Measurements from ENCODE around the gene FRMD5. TPM values are rescaled to one million over a fixed set of nuclear protein-coding genes. Genes with fewer than 3 reads are reported as not detected.
A peak's percentile ranks its signal among the peaks of the same experiment; 100 is the strongest.

FRMD5 gene
- polyA plus RNA-seq, 3 donors, result not detected

DNA sequence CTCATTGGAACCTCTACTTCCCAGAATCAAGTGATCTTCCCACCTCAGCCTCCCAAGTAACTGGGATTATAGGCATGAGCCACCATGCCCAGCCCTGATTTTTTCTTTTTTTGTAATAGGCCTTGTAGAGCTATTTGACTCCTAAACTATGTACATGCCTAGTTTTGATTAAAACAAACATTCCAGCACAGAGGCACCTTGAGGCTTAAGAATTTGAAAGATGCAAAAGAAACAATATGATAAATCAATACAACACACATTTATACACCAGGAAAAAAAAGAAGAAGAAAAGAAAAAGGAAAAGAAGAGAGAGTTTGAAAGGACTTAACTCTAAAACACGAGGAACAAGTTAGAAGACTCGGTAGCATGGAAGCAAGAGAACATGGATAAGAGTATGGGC lies 13.9 kb upstream of the FRMD5 start:
- TF ChIP-seq, protein P1, sequence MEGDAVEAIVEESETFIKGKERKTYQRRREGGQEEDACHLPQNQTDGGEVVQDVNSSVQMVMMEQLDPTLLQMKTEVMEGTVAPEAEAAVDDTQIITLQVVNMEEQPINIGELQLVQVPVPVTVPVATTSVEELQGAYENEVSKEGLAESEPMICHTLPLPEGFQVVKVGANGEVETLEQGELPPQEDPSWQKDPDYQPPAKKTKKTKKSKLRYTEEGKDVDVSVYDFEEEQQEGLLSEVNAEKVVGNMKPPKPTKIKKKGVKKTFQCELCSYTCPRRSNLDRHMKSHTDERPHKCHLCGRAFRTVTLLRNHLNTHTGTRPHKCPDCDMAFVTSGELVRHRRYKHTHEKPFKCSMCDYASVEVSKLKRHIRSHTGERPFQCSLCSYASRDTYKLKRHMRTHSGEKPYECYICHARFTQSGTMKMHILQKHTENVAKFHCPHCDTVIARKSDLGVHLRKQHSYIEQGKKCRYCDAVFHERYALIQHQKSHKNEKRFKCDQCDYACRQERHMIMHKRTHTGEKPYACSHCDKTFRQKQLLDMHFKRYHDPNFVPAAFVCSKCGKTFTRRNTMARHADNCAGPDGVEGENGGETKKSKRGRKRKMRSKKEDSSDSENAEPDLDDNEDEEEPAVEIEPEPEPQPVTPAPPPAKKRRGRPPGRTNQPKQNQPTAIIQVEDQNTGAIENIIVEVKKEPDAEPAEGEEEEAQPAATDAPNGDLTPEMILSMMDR (IDR thresholded peaks at IDR 0.05), result no peak
- intact Hi-C loops (cut with micrococcal nuclease), result no loop called here
- Mint-ChIP-seq H3K9me3 (peaks cover 0 to 2% (median 0%) of the 10 kb centered on the region in 7 donors), H3K27me3 (ENCODE audit: low read depth in 3 of 3) (peaks cover 14 to 20% (median 19%) of the 10 kb centered on the region in 3 donors), H3K4me3 (peak overlapping the region in 1 of 2 donors; percentile 13), H3K27ac (peak overlapping the region in 1 of 7 donors; percentile 41), H3K4me1 (no peaks in the 10 kb centered on the region), H3K36me3 (no peaks in the 10 kb centered on the region)
- H3K4me2 ChIP-seq (replicated peaks; ENCODE audit: extremely low read depth, low read length, poor library complexity, severe bottlenecking), result no peak overlapping the region
- no peaks in the 10 kb centered on the region for H3K4me1 ChIP-seq (ENCODE audit: control insufficient read depth in 1 of 2, insufficient read depth in 2 of 2, low read length in 2 of 2)
- 93% methylated on average over 2 of the region's 2 CpGs for WGBS (ENCODE audit: insufficient coverage)
- no peak for DNase-seq
- peaks cover 0 to 7% of the 10 kb centered on the region in 2 donors for H3K27me3 ChIP-seq (ENCODE audit: control insufficient read depth in 2 of 2, insufficient read depth in 2 of 2, low read length in 2 of 2)
- H4K20me1 ChIP-seq (ENCODE audit: insufficient read depth, low read length), result no peaks in the 10 kb centered on the region
- H3K27ac ChIP-seq (ENCODE audit: low read depth in 1 of 2, low read length in 2 of 2), result no peak overlapping the region
- H3K4me3 ChIP-seq (replicated peaks in 1 of 3; ENCODE audit: low read depth in 2 of 3, low read length in 3 of 3), result no peak overlapping the region
- H2AFZ ChIP-seq (ENCODE audit: insufficient read depth, low read depth, low read length, poor library complexity, severe bottlenecking), result no peak overlapping the region
- no peaks in the 10 kb centered on the region for H3K36me3 ChIP-seq (replicated peaks in 1 of 2; ENCODE audit: control insufficient read depth in 1 of 2, insufficient read depth in 2 of 2, low read length in 2 of 2)
- H3K9me3 ChIP-seq (replicated peaks in 1 of 2; ENCODE audit: control insufficient read depth in 1 of 2, insufficient read depth in 1 of 2, low read length in 2 of 2), result no peaks in the 10 kb centered on the region
- no peak overlapping the region for H3K9ac ChIP-seq (ENCODE audit: insufficient read depth, low read length, poor library complexity, severe bottlenecking)
- H3K79me2 ChIP-seq (ENCODE audit: insufficient read depth, low read length), result no peaks in the 10 kb centered on the region

DNA sequence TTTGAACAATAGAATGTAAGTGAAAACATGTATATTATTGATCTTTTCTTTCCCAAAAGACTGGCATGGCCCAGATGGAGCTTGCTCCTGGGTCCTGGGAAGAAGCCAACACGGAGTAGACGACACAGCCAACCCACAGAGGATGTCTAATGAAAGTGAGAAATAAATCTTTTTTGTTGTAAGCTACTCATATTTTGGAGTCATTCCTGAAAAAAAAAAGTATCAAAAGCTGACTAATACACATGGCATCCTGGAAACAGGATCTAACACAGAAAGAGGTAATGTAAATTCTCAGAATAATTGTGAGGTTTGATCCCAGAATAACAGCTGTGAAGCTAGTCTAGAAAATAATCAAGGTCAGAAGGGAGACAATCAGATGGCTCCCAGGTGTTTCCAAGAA lies 12.6 kb upstream of the FRMD5 start:
- H3K79me2 ChIP-seq (ENCODE audit: insufficient read depth, low read length), result no peaks in the 10 kb centered on the region
- H3K4me3 ChIP-seq (replicated peaks in 1 of 3; ENCODE audit: low read depth in 2 of 3, low read length in 3 of 3), result no peak overlapping the region
- Mint-ChIP-seq H3K27ac (no peak overlapping the region), H3K4me3 (no peak overlapping the region), H3K9me3 (peaks cover 0 to 2% (median 0%) of the 10 kb centered on the region in 7 donors), H3K36me3 (no peaks in the 10 kb centered on the region), H3K27me3 (ENCODE audit: low read depth in 3 of 3) (peaks cover 17 to 29% (median 28%) of the 10 kb centered on the region in 3 donors), H3K4me1 (no peaks in the 10 kb centered on the region)
- H3K9me3 ChIP-seq (replicated peaks in 1 of 2; ENCODE audit: control insufficient read depth in 1 of 2, insufficient read depth in 1 of 2, low read length in 2 of 2), result no peaks in the 10 kb centered on the region
- DNase-seq, result no peak
- H2AFZ ChIP-seq (ENCODE audit: insufficient read depth, low read depth, low read length, poor library complexity, severe bottlenecking), result no peak overlapping the region
- no peak overlapping the region for H3K27ac ChIP-seq (ENCODE audit: low read depth in 1 of 2, low read length in 2 of 2)
- H3K27me3 ChIP-seq (ENCODE audit: control insufficient read depth in 2 of 2, insufficient read depth in 2 of 2, low read length in 2 of 2), result peaks cover 0 to 7% of the 10 kb centered on the region in 2 donors
- H3K4me1 ChIP-seq (ENCODE audit: control insufficient read depth in 1 of 2, insufficient read depth in 2 of 2, low read length in 2 of 2), result no peaks in the 10 kb centered on the region
- no peak overlapping the region for H3K4me2 ChIP-seq (replicated peaks; ENCODE audit: extremely low read depth, low read length, poor library complexity, severe bottlenecking)
- TF ChIP-seq, protein P1 (IDR thresholded peaks at IDR 0.05), result no peak
- no CpG with 5 or more reads among the region's 2 CpGs for WGBS (ENCODE audit: insufficient coverage)
- H4K20me1 ChIP-seq (ENCODE audit: insufficient read depth, low read length), result no peaks in the 10 kb centered on the region
- intact Hi-C loops (cut with micrococcal nuclease), result no loop called here
- H3K36me3 ChIP-seq (replicated peaks in 1 of 2; ENCODE audit: control insufficient read depth in 1 of 2, insufficient read depth in 2 of 2, low read length in 2 of 2), result no peaks in the 10 kb centered on the region
- H3K9ac ChIP-seq (ENCODE audit: insufficient read depth, low read length, poor library complexity, severe bottlenecking), result no peak overlapping the region
